Measurements from ENCODE around the gene KLHDC3.

DNA sequence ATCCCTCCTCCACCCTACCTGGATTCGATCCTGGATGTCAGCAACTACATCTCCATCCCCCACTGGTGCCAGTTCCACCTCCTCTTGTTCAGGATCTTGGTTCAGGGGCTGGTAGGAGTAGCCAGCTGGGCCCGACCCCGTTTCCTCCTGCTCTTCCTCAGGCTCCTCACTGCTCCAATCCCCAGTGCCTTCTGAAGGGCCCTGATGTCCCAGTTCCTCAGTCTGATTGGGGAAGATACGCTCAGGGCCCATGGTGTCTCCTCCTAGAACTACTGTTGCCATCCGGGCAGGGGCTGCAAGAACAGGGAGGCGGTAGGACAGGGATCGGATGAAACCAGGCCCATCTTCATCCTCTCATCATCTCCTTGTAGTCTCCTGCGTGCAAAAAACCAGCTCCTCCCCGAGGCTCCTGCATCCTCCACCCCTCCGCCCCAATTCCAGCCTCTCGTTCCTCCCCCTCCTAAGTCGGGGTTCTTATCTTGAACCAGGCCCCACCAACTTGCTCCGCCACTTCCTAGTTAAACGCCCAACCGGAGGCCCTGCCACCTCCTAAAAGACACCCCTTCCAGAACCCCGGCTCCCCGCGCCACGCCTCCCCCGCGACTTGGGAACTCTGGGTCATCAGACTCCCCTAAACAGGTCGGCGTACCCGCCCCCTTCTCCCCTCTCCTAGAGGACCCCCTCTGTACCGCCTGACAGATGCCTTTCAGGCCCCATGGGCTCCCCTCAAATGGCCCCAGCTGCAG lies 779 bp upstream of the KLHDC3 start:
- TF ChIP-seq CTCF (conservative IDR thresholded peaks at IDR 0.05), result no peak
- TF ChIP-seq EZH2 (IDR thresholded peaks at IDR 0.05; ENCODE audit: low read depth), result no peak

Measured in PC-9 (cell line).